Measurements from ENCODE around the gene MAP3K15.

DNA sequence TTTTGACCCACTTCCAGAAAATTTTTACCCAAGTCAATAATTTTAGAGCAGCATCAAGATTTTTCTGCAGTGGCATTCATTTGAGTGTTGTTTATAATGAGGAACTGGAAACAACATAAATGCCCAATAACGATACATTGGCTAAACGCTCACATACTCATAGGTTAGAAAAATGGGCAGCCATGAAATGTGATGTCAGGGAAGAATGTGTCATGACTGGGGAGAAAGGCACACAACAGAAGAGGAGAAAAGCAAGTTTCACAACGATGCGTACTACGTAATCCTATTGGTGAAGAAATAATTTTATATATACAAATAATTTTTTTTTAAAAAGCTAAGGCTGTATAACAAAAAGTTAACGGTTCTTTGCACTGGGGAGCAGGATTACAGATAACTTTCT, 33.6 kb upstream of the MAP3K15 start:
- TF ChIP-seq, protein P1, sequence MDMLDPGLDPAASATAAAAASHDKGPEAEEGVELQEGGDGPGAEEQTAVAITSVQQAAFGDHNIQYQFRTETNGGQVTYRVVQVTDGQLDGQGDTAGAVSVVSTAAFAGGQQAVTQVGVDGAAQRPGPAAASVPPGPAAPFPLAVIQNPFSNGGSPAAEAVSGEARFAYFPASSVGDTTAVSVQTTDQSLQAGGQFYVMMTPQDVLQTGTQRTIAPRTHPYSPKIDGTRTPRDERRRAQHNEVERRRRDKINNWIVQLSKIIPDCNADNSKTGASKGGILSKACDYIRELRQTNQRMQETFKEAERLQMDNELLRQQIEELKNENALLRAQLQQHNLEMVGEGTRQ (CRISPR knock-in tag; IDR thresholded peaks at IDR 0.05) = no peak
- TF ChIP-seq ZSCAN18 (CRISPR knock-in tag; IDR thresholded peaks at IDR 0.05) = no peak
- TF ChIP-seq FOXJ3 (CRISPR knock-in tag; IDR thresholded peaks at IDR 0.05; ENCODE audit: borderline replicate concordance) = no peak
- no peak for TF ChIP-seq CREM (CRISPR knock-in tag; IDR thresholded peaks at IDR 0.05)
- TF ChIP-seq, protein P2, sequence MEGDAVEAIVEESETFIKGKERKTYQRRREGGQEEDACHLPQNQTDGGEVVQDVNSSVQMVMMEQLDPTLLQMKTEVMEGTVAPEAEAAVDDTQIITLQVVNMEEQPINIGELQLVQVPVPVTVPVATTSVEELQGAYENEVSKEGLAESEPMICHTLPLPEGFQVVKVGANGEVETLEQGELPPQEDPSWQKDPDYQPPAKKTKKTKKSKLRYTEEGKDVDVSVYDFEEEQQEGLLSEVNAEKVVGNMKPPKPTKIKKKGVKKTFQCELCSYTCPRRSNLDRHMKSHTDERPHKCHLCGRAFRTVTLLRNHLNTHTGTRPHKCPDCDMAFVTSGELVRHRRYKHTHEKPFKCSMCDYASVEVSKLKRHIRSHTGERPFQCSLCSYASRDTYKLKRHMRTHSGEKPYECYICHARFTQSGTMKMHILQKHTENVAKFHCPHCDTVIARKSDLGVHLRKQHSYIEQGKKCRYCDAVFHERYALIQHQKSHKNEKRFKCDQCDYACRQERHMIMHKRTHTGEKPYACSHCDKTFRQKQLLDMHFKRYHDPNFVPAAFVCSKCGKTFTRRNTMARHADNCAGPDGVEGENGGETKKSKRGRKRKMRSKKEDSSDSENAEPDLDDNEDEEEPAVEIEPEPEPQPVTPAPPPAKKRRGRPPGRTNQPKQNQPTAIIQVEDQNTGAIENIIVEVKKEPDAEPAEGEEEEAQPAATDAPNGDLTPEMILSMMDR (IDR thresholded peaks at IDR 0.05) = no peak
- no peak for TF ChIP-seq ETV6 (CRISPR knock-in tag; IDR thresholded peaks at IDR 0.05)
- no peak for TF ChIP-seq EMX1 (CRISPR knock-in tag; IDR thresholded peaks at IDR 0.05)
- no peak for TF ChIP-seq TCF7 (CRISPR knock-in tag; IDR thresholded peaks at IDR 0.05; ENCODE audit: low read depth)
- no peak for TF ChIP-seq ZNF423 (CRISPR knock-in tag; IDR thresholded peaks at IDR 0.05)
- TF ChIP-seq ZNF317 (CRISPR knock-in tag; IDR thresholded peaks at IDR 0.05; ENCODE audit: borderline replicate concordance, low read depth) = no peak
- no peak for TF ChIP-seq NR2C2 (CRISPR knock-in tag; IDR thresholded peaks at IDR 0.05)
- no peak for TF ChIP-seq USF1 (CRISPR knock-in tag; IDR thresholded peaks at IDR 0.05)
- TF ChIP-seq, protein P3, sequence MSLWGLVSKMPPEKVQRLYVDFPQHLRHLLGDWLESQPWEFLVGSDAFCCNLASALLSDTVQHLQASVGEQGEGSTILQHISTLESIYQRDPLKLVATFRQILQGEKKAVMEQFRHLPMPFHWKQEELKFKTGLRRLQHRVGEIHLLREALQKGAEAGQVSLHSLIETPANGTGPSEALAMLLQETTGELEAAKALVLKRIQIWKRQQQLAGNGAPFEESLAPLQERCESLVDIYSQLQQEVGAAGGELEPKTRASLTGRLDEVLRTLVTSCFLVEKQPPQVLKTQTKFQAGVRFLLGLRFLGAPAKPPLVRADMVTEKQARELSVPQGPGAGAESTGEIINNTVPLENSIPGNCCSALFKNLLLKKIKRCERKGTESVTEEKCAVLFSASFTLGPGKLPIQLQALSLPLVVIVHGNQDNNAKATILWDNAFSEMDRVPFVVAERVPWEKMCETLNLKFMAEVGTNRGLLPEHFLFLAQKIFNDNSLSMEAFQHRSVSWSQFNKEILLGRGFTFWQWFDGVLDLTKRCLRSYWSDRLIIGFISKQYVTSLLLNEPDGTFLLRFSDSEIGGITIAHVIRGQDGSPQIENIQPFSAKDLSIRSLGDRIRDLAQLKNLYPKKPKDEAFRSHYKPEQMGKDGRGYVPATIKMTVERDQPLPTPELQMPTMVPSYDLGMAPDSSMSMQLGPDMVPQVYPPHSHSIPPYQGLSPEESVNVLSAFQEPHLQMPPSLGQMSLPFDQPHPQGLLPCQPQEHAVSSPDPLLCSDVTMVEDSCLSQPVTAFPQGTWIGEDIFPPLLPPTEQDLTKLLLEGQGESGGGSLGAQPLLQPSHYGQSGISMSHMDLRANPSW (CRISPR knock-in tag; conservative IDR thresholded peaks at IDR 0.05; ENCODE audit: low read depth) = no peak
- TF ChIP-seq AR (CRISPR knock-in tag; IDR thresholded peaks at IDR 0.05) = no peak

All from WTC11 (cell line).